ENCODE results near the gene IDI1. TPM values are rescaled to one million over a fixed set of nuclear protein-coding genes. Genes with fewer than 3 reads are reported as not detected.

Gene IDI1
- total and polyA plus RNA-seq, 2 of the 13 experiments (the other 11 are each of a cell fraction or from before 2014, with no cell fraction given), result 44.4 to 145 TPM

DNA sequence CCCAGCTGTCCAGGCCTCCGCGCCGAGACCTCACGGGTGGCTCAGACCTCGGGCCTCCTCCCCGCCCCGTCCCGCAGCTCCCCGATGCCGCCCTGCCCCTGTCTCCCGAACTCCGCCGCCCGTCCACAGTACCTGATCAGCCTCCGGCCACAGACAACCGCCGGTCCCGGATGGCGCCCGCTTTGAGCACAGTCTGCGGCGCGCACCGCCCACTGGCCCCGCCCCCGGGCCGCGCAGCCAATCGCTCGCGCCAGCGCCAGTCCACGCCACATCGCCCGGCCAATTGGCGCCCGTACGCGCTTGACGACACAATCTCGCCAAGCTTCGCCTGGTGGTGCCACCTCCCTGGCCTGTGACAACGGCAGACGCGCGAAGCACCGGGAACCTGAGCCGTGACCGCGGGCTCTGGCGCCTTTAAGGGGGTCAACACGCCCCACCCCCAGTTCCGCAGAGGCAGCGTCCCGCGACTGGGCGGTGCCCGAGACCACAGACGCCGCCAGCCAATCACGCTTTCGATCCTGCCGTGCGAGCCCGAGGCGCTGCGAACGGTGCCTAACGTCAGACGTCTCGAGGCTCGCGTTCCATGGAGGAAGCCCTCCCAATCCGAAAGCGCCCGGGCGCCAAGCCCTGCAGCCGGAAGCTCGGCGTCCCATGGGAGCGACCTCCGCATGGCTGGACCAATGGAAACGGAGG lies at the start of gene IDI1 (continued):
- TF ChIP-seq, protein P1, sequence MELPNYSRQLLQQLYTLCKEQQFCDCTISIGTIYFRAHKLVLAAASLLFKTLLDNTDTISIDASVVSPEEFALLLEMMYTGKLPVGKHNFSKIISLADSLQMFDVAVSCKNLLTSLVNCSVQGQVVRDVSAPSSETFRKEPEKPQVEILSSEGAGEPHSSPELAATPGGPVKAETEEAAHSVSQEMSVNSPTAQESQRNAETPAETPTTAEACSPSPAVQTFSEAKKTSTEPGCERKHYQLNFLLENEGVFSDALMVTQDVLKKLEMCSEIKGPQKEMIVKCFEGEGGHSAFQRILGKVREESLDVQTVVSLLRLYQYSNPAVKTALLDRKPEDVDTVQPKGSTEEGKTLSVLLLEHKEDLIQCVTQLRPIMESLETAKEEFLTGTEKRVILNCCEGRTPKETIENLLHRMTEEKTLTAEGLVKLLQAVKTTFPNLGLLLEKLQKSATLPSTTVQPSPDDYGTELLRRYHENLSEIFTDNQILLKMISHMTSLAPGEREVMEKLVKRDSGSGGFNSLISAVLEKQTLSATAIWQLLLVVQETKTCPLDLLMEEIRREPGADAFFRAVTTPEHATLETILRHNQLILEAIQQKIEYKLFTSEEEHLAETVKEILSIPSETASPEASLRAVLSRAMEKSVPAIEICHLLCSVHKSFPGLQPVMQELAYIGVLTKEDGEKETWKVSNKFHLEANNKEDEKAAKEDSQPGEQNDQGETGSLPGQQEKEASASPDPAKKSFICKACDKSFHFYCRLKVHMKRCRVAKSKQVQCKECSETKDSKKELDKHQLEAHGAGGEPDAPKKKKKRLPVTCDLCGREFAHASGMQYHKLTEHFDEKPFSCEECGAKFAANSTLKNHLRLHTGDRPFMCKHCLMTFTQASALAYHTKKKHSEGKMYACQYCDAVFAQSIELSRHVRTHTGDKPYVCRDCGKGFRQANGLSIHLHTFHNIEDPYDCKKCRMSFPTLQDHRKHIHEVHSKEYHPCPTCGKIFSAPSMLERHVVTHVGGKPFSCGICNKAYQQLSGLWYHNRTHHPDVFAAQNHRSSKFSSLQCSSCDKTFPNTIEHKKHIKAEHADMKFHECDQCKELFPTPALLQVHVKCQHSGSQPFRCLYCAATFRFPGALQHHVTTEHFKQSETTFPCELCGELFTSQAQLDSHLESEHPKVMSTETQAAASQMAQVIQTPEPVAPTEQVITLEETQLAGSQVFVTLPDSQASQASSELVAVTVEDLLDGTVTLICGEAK (IDR thresholded peaks at IDR 0.05), result no peak
- TF ChIP-seq, protein P1 (CRISPR knock-in tag; IDR thresholded peaks at IDR 0.05), result peak; percentile 35; the same call in 1 of the 2 replicates
- TF ChIP-seq JUN (CRISPR knock-in tag; IDR thresholded peaks at IDR 0.05) (0 out of 2 replicates have a peak, but pooled peaks have one; percentile 29), SNRNP70 (IDR thresholded peaks at IDR 0.05; ENCODE audit: low read depth, low read length) (no peak), TP53 (CRISPR knock-in tag; conservative IDR thresholded peaks at IDR 0.05) (peak; percentile 86; the same call in 1 of the 2 replicates), CHCHD3 (CRISPR knock-in tag; IDR thresholded peaks at IDR 0.05) (0 out of 2 replicates have a peak, but pooled peaks have one; percentile 66), ZNF883 (CRISPR knock-in tag; IDR thresholded peaks at IDR 0.05; ENCODE audit: not compliant biosample characterization) (peak; percentile 88), GATAD2A (CRISPR knock-in tag; IDR thresholded peaks at IDR 0.05) (no peak; the same call in 1 of the 2 replicates), TBX2 (CRISPR knock-in tag; IDR thresholded peaks at IDR 0.05; ENCODE audit: borderline replicate concordance) (peak; percentile 48), NR2F2 (IDR thresholded peaks at IDR 0.05; ENCODE audit: borderline replicate concordance, low read depth) (peak; percentile 55; the same call in 1 of the 2 replicates), ZNF703 (CRISPR knock-in tag; IDR thresholded peaks at IDR 0.05; ENCODE audit: borderline replicate concordance) (no peak; the same call in 1 of the 2 replicates), ZNF878 (CRISPR knock-in tag; IDR thresholded peaks at IDR 0.05) (no peak), REL (CRISPR knock-in tag; conservative IDR thresholded peaks at IDR 0.05) (no peak; the same call in 1 of the 2 replicates), SETDB1 (CRISPR knock-in tag; IDR thresholded peaks at IDR 0.05; ENCODE audit: borderline replicate concordance) (no peak)
- TF ChIP-seq, protein P2, sequence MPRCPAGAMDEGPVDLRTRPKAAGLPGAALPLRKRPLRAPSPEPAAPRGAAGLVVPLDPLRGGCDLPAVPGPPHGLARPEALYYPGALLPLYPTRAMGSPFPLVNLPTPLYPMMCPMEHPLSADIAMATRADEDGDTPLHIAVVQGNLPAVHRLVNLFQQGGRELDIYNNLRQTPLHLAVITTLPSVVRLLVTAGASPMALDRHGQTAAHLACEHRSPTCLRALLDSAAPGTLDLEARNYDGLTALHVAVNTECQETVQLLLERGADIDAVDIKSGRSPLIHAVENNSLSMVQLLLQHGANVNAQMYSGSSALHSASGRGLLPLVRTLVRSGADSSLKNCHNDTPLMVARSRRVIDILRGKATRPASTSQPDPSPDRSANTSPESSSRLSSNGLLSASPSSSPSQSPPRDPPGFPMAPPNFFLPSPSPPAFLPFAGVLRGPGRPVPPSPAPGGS (CRISPR knock-in tag; IDR thresholded peaks at IDR 0.05), result peak; percentile 87
- TF ChIP-seq, protein P3, sequence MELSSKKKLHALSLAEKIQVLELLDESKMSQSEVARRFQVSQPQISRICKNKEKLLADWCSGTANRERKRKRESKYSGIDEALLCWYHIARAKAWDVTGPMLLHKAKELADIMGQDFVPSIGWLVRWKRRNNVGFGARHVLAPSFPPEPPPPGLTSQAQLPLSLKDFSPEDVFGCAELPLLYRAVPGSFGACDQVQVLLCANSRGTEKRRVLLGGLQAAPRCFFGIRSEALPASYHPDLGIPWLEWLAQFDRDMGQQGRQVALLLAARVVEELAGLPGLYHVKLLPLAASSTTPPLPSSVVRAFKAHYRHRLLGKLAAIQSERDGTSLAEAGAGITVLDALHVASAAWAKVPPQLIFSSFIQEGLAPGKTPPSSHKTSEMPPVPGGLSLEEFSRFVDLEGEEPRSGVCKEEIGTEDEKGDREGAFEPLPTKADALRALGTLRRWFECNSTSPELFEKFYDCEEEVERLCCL (CRISPR knock-in tag; IDR thresholded peaks at IDR 0.05; ENCODE audit: borderline replicate concordance), result peak; percentile 17; the same call in 1 of the 2 replicates
